Kasumi-1 (cell line): ENCODE data around the gene F12.
A peak's percentile ranks its signal among the peaks of the same experiment; 100 is the strongest.
"Not testable (repeated sequence)": the region's sequence is repeated elsewhere in the genome, so short reads cannot be mapped to it uniquely, and the experiment has no call there.

ENCODE experiments used
- DNase-seq, 2 experiments: peaks; one replicate each; lab custom pipeline; 2025; lab: John Stamatoyannopoulos, UW

F12 gene

GRCh38 chr5:177368869-177369644 is 40.3 kb downstream of the F12 start:
- peak; percentile 47 to 51 for DNase-seq

DNA sequence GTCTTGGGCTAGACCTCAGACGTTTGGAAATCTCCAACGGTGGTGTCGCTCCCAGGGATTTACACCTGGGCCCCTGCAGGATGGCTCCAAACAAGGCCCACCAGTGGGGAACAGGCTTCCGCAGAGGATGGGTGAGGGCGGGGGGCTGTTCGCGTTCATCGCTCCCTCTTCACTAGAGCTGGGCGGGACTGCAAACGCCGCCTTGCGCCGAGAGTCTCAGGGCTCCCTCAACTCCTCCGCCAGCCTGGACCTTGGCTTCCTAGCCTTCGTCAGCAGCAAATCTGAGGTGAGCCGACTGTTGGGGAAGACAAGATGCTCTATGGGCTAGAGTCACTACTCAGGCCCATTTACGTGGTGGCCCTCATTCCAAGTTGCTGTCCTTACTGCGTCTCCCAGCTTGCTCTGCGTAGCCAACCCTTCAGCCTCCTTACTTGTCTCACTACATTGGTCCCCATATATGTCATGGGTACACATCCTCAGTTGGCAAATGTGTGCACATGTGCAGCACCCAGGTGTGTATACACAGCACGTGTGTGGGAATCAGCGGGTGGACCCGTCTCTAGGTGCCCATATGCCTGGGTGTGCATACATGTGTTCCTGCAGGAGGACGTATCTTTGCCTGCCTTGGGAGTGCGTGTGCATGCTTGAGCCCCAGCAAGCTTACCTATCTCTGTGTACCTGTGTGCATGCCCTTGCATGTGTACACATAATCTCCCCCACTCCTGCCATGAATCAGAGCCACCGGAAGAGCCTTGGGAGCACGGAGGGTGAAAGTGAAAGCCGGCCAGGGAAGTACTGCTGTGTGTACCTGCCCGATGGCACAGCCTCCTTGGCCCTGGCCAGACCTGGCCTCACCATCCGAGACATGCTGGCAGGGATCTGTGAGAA is 41.1 kb downstream of the F12 start:
- DNase-seq: no peak

DNA sequence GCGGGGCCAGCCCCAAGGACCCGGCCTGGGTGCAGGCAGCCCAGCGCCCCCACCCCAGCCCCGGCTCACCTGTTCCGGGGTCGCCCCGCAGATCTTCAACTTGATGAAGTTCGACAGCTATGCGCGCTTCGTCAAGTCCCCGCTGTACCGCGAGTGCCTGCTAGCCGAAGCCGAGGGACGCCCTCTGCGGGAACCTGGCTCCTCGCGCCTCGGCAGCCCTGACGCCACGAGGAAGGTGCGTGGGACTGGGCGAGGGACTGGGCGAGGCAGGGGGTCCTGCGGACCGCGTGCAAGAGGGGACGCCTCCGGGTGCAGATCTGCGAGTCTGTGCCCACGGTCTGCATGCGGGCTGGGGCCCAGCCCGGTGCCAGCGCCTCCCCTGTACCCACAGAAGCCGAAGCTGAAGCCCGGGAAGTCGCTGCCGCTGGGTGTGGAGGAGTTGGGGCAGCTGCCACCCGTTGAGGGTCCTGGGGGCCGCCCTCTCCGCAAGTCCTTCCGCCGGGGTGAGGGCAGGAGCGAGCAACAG is 42.0 kb downstream of the F12 start:
- DNase-seq: peak in 1 of 2 experiments; percentile 71

- DNase-seq: peak; percentile 92
Measured at GRCh38 chr5:177366528-177367322, 42.6 kb downstream of the F12 start.

DNA sequence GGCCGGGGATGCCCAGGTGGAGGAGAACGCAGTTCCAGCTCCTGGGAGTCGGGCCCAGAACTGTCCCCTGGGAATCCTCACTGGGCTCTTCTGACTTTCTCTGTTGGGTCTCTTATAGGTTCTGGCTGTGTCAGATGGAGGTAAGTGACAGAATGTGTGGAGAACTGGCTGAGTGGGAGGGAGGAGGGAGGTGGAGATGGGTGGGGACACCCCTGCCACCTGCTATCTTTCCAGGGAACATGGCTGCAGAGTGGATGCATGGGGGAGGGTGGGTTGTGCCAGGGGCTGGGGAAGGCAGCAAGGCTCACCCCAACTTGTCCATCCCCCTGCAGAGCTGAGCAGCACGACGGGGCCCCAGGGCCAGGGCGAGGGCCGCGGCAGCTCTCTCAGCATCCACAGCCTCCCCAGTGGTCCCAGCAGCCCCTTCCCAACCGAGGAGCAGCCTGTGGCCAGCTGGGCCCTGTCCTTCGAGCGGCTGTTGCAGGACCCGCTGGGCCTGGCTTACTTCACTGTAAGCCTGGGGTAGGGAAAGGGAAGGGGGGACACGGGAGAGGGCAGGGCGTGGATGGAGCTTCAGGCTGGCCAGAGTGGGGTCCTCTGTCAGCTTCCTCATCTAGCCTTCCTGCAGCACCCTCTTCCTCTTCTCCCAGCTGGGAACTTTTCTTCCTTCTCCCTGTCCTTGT is 43.4 kb downstream of the F12 start:
- no peak for DNase-seq

- no peak for DNase-seq
Measured at GRCh38 chr5:177364159-177364962, 45.0 kb downstream of the F12 start.

DNA sequence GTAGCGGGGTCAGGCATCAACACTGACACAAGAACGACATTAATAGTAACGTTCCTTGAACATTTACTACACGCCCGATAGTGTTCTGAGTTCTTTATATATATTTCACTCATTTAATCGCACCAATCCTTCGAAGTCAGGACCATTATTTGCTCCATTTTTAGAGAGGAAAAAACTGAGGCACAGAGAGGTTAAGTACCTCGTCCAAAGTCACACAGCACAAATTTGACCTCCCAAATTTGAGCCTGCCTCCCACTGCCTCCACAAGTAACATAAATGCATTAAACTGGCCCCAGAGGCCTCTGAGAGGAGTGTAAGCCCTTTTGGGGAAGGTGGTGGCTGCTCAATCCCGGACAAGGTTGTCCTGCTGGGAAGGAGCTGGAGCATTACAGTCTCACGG is 45.8 kb downstream of the F12 start:
- no peak for DNase-seq

- DNase-seq: peak in 1 of 2 experiments; percentile 38
Measured at GRCh38 chr5:177362610-177363507, 46.5 kb downstream of the F12 start.

GRCh38 chr5:177362292-177362609 is 47.1 kb downstream of the F12 start:
- no peak for DNase-seq

DNA sequence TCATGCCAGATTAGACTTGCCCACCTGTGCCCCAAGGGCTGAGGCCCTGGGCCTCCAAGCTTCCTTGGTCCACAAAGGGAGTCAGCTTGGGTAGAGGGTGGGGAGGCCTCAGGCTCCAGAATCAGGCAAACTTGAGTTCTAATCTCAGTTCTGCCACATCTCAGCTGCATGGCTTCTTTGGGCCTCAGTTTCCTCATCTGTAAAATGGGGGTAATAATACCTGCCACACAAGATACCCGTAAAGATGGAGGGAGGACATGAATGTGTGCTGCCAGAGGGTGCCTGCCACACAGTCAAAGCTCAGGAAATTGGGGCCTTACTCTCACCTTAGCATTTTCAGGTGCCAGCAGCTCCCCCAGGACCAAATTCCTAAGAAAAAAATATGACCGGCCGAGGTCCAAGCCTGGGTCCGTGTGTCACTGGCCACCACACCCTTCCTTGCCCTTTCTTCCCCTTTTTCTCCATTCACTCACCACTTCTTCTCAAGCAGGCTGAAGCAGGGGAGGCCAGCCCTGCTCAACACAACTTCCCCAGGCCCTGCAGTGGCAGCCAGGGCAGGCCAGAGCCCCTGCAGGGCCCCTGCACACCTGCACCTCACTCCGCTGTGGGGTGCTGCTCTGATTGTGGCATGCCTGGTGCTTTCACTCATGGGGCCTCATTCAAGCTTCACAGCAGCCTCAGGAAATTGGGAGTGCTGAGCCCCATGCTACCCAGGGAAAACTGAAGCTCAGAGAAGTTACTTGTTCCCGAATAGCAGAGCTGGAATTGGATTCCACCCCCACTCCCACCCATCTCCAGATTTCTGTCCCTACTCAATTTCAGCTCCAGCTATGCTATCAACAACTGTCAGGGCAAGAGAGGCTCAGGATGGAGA is 47.7 kb downstream of the F12 start:
- peak in 1 of 2 experiments; percentile 34 for DNase-seq

- not testable (repeated sequence) for DNase-seq
Measured at GRCh38 chr5:177360740-177361139, 48.6 kb downstream of the F12 start.

- no peak for DNase-seq
Measured at GRCh38 chr5:177359860-177360259, 49.5 kb downstream of the F12 start.

DNA sequence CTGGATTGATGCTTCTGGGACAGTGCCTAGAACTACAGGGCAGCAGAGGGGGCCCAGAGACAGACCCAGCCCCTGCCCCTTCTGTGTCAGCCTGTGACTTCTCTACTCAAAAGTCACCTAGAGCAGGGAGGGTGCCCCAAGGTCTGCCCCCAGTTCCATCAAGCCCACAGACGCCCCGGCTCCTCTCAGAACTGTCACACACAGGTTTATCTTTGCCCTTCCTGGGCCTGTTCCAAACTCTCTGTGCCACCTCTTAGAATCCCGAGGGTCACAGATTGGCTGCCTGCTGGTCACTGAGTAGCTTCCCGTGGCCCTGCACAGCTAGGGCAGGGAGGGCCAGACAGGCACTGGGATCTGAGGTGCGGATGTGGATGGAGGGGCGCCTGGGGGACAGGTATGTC is 49.9 kb downstream of the F12 start:
- no peak for DNase-seq

GRCh38 chr5:177358370-177358819 is 51.0 kb downstream of the F12 start:
- DNase-seq: no peak

- DNase-seq: peak; percentile 96
Measured at GRCh38 chr5:177357459-177358351, 51.7 kb downstream of the F12 start, which contains the start of gene RGS14. TSS of gene RGS14 (plus strand) at chr5:177357924. CDS start at chr5:177358025, 101 bp downstream.

- no peak for DNase-seq
Measured at GRCh38 chr5:177357146-177357458, 52.3 kb downstream of the F12 start.

DNA sequence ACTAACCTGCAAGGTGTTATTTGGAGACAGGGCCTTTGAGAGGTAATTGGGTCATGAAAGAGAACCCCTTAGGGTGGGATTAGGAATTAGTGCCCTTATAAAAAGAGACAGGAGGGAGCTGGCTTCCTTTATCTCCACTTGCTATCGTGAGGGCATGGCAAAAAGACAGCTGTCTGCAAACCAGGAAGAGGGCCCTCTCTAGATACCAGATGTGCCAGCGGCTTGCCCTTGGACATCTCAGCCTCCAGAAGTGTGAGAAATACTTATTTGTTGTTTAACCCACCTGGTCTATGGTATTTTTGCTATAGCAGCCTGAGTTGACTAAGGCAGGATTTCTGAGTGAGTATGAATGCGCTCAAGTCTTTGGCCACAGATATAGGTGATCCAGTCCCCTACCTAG is 52.6 kb downstream of the F12 start:
- peak in 1 of 2 experiments; percentile 28 for DNase-seq

DNA sequence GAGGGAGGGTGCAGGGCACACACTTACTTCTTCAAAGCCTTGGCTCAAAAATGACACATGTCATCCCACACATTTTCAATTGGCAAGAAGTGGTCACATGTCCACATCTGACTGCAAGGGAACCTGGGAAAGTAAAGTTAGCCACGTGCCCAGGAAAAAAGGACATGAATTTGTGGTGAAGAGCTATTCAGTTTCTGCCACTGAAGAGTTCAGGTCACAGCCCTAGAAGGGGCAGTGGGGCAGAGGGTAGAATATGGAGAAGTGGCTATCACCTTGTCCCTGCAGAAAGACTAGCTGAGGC is 53.5 kb downstream of the F12 start:
- DNase-seq: no peak
